Ascending aorta (tissue), 2 donors: ENCODE measurements around the gene BLCAP. TPM values are rescaled to one million over a fixed set of nuclear protein-coding genes. Genes with fewer than 3 reads are reported as not detected.
"Not testable (repeated sequence)": the region's sequence is repeated elsewhere in the genome, so short reads cannot be mapped to it uniquely, and the experiment has no call there.

Source experiments
- DNase-seq, 2 donors: peaks; one replicate each; pipeline ENCODE4 v3.0.0-alpha.2; 2019; ENCODE audit warnings: low spot score in 2 of 2
- H3K27ac ChIP-seq, 2 donors: fragments of 200-600 bp; sonication (generic); one replicate each; pipeline ENCODE4 v1.5.1; 2016 to 2017; ENCODE audit warnings: mild to moderate bottlenecking in 1 of 2
- H3K27me3 ChIP-seq: fragments of 200-600 bp; sonication (generic); one replicate; pipeline ENCODE4 v1.5.1; 2017
- H3K36me3 ChIP-seq, 2 donors: fragments of 200-600 bp; sonication (generic); one replicate each; pipeline ENCODE4 v1.5.1; 2016
- H3K4me1 ChIP-seq, 2 donors: fragments of 200-600 bp; sonication (generic); one replicate each; pipeline ENCODE4 v1.5.1; 2016 to 2017; ENCODE audit warnings: mild to moderate bottlenecking in 1 of 2
- H3K4me3 ChIP-seq, 2 donors: fragments of 200-600 bp; sonication (generic); one replicate each; pipeline ENCODE4 v1.5.1; 2016 to 2017; ENCODE audit warnings: mild to moderate bottlenecking in 1 of 2
- H3K9me3 ChIP-seq, 2 donors: fragments of 200-600 bp; sonication (generic); one replicate each; pipeline ENCODE4 v1.5.1; 2016
- CTCF ChIP-seq, 3 experiments: fragments of 200-600 bp in 2 of 3; fragments of 450-650 bp in 1 of 3; sonication (generic) in 2 of 3; IDR thresholded peaks; one replicate each; pipeline ENCODE4 v1.5.1; 2016 to 2019; ENCODE audit warnings: antibody characterized with exemption in 3 of 3, mild to moderate bottlenecking in 1 of 3, moderate library complexity in 1 of 3
- intact Hi-C: fragments of 100-400 bp; cut with DNase I; formaldehyde crosslinking; loops from one replicate; pipeline ENCODE4 v1.15.1; 2023
- total RNA-seq: library from RNA; depleted of rRNA; stranded (reverse); fragments of >200 nt; gene quantifications from one replicate; pipeline ENCODE4 v1.1.0, GENCODE V29; 2016

BLCAP gene
- total RNA-seq = 43.9 TPM

- Histone ChIP-seq H3K27me3 (no peaks in the 10 kb centered on the region), H3K4me3 (peak within 1 kb of the TSS; percentile 96), H3K27ac (peak within 1 kb of the TSS; percentile 86 to 97), H3K4me1 (peaks cover 0 to 9% of the 10 kb centered on the region in 2 donors), H3K9me3 (no peaks in the 10 kb centered on the region), H3K36me3 (no peaks in the 10 kb centered on the region)
- intact Hi-C loops = loop anchor here (5.0 kb wide), 1 partner anchor 131 kb away; no protein-coding TSS in a partner anchor
- no peak for TF ChIP-seq CTCF (IDR thresholded peaks at IDR 0.05)
- DNase-seq = peak; percentile 59 to 94
Observed at GRCh38 chr20:37527638-37528445, at the start of gene BLCAP. Gene BLCAP, minus strand, starts transcription at chr20:37527876. Its CDS starts 8,702 bp downstream, at chr20:37519174.

- intact Hi-C loops, H3K27me3 ChIP-seq, DNase-seq, H3K36me3 ChIP-seq, H3K9me3 ChIP-seq, H3K27ac ChIP-seq, H3K4me1 ChIP-seq, H3K4me3 ChIP-seq: not testable (repeated sequence)
Observed at GRCh38 chr20:37577436-37577835, 49.8 kb upstream of the BLCAP start.

- DNase-seq = peak in 1 of 2 donors; percentile 24
- intact Hi-C loops = no loop called here
- Histone ChIP-seq H3K9me3 (no peaks in the 10 kb centered on the region), H3K4me3 (no peak overlapping the region), H3K27me3 (no peaks in the 10 kb centered on the region), H3K36me3 (no peaks in the 10 kb centered on the region), H3K27ac (no peak overlapping the region), H3K4me1 (no peaks in the 10 kb centered on the region)
- no peak for TF ChIP-seq CTCF (IDR thresholded peaks at IDR 0.05)
Observed at GRCh38 chr20:37576911-37577310, 49.2 kb upstream of the BLCAP start.

- Histone ChIP-seq H3K9me3 (no peaks in the 10 kb centered on the region), H3K36me3 (no peaks in the 10 kb centered on the region), H3K4me3 (no peak overlapping the region), H3K4me1 (no peaks in the 10 kb centered on the region), H3K27ac (no peak overlapping the region), H3K27me3 (no peaks in the 10 kb centered on the region)
- intact Hi-C loops = no loop called here
- no peak for TF ChIP-seq CTCF (IDR thresholded peaks at IDR 0.05)
- peak in 1 of 2 donors; percentile 35 for DNase-seq
Observed at GRCh38 chr20:37575884-37576283, 48.2 kb upstream of the BLCAP start.

- Histone ChIP-seq H3K4me1 (no peaks in the 10 kb centered on the region), H3K27ac (no peak overlapping the region), H3K4me3 (no peak overlapping the region), H3K9me3 (no peaks in the 10 kb centered on the region), H3K36me3 (no peaks in the 10 kb centered on the region), H3K27me3 (no peaks in the 10 kb centered on the region)
- intact Hi-C loops = no loop called here
- TF ChIP-seq CTCF (IDR thresholded peaks at IDR 0.05) = no peak
- DNase-seq = peak in 1 of 2 donors; percentile 35
Observed at GRCh38 chr20:37574199-37574890, 46.7 kb upstream of the BLCAP start.

GRCh38 chr20:37573626-37574198 is 46.0 kb upstream of the BLCAP start:
- no peaks in the 10 kb centered on the region for H3K4me1 ChIP-seq
- peak in 1 of 2 donors; percentile 40 for DNase-seq
- no peak overlapping the region for H3K4me3 ChIP-seq
- no peaks in the 10 kb centered on the region for H3K36me3 ChIP-seq
- H3K9me3 ChIP-seq = no peaks in the 10 kb centered on the region
- intact Hi-C loops = no loop called here
- H3K27ac ChIP-seq = no peak overlapping the region
- TF ChIP-seq CTCF (IDR thresholded peaks at IDR 0.05) = no peak
- no peaks in the 10 kb centered on the region for H3K27me3 ChIP-seq
